HG02759 (cell line): ENCODE measurements around the gene TNFRSF19.

Experiments
- ATAC-seq: cut with Tn5 transposase; IDR thresholded peaks from one replicate; pipeline ENCODE4 v1.9.1; 2021; ENCODE audit warnings: mild to moderate bottlenecking, moderate library complexity; ENCODE audit not compliant: unreplicated experiment

The TNFRSF19 gene

GRCh38 chr13:23626700-23627099 is 56.5 kb downstream of the TNFRSF19 start:
- ATAC-seq, result no peak

- no peak for ATAC-seq
These were observed 57.2 kb downstream of the TNFRSF19 start for GRCh38 chr13:23627410-23627809.

- no peak for ATAC-seq
These were observed 58.0 kb downstream of the TNFRSF19 start for GRCh38 chr13:23628250-23628649.

- ATAC-seq, result no peak
These were observed 58.8 kb downstream of the TNFRSF19 start for GRCh38 chr13:23628765-23629565.

- no peak for ATAC-seq
These were observed 59.5 kb downstream of the TNFRSF19 start for GRCh38 chr13:23629566-23630272.

- ATAC-seq, result no peak
These were observed 60.3 kb downstream of the TNFRSF19 start for GRCh38 chr13:23630349-23631093.

- no peak for ATAC-seq
These were observed 61.3 kb downstream of the TNFRSF19 start for GRCh38 chr13:23631311-23632047.

- no peak for ATAC-seq
These were observed 61.9 kb downstream of the TNFRSF19 start for GRCh38 chr13:23632048-23632582.

- ATAC-seq, result no peak
These were observed 62.5 kb downstream of the TNFRSF19 start for GRCh38 chr13:23632741-23633140.

GRCh38 chr13:23634897-23635296 is 64.7 kb downstream of the TNFRSF19 start:
- no peak for ATAC-seq

GRCh38 chr13:23636360-23636759 is 66.1 kb downstream of the TNFRSF19 start:
- no peak for ATAC-seq

GRCh38 chr13:23637829-23638228 is 67.6 kb downstream of the TNFRSF19 start:
- no peak for ATAC-seq

- ATAC-seq, result no peak
These were observed 69.5 kb downstream of the TNFRSF19 start for GRCh38 chr13:23639674-23640073.

- no peak for ATAC-seq
These were observed 71.9 kb downstream of the TNFRSF19 start for GRCh38 chr13:23642110-23642509.

- ATAC-seq, result no peak
These were observed 73.3 kb downstream of the TNFRSF19 start for GRCh38 chr13:23643338-23644125.

- ATAC-seq, result no peak
These were observed 73.9 kb downstream of the TNFRSF19 start for GRCh38 chr13:23644126-23644419.

- no peak for ATAC-seq
These were observed 74.4 kb downstream of the TNFRSF19 start for GRCh38 chr13:23644527-23645138.

- ATAC-seq, result no peak
These were observed 75.6 kb downstream of the TNFRSF19 start for GRCh38 chr13:23645851-23646250.

- no peak for ATAC-seq
These were observed 81.2 kb downstream of the TNFRSF19 start for GRCh38 chr13:23651439-23651838.

GRCh38 chr13:23651887-23652286 is 81.7 kb downstream of the TNFRSF19 start:
- no peak for ATAC-seq
